Fibroblast of lung (primary cell): ENCODE results near the gene PKD2L2. TPM values are rescaled to one million over a fixed set of nuclear protein-coding genes. Genes with fewer than 3 reads are reported as not detected.

Experiments
- DNase-seq, 2 donors: peaks; one replicate each; pipeline versions ENCODE4 v3.0.0 to v3.0.0-alpha.2; 2010; ENCODE audit warnings: low read depth in 2 of 2
- H2AFZ ChIP-seq: 2 replicates; pipeline ENCODE4 v1.5.1; 2012; ENCODE audit warnings: low read length, control low read depth, inconsistent platforms
- H3K27ac ChIP-seq: 2 replicates; pipeline ENCODE4 v1.5.1; 2011; ENCODE audit warnings: low read length, control low read depth; ENCODE audit not compliant: insufficient read depth
- H3K27me3 ChIP-seq: 2 replicates; pipeline ENCODE4 v1.5.1; 2011; ENCODE audit warnings: mild to moderate bottlenecking, low read length; ENCODE audit not compliant: control insufficient read depth, insufficient read depth
- H3K36me3 ChIP-seq: 2 replicates; pipeline ENCODE4 v1.5.1; 2011; ENCODE audit warnings: low read length; ENCODE audit not compliant: control insufficient read depth, insufficient read depth
- H3K4me1 ChIP-seq: 2 replicates; pipeline ENCODE4 v1.5.1; 2011; ENCODE audit warnings: low read length; ENCODE audit not compliant: control insufficient read depth, insufficient read depth; ENCODE audit errors: extremely low read depth
- H3K4me2 ChIP-seq: 2 replicates; pipeline ENCODE4 v1.5.1; 2011; ENCODE audit warnings: low read length, control low read depth; ENCODE audit not compliant: insufficient read depth; ENCODE audit errors: extremely low read depth
- H3K4me3 ChIP-seq, 4 experiments: fragments of 200-600 bp in 1 of 4; sonication (generic) in 1 of 4; replicated peaks in 1 of 4; 2 replicates each; pipeline ENCODE4 v1.5.1; 2011 to 2016; ENCODE audit warnings: low read length in 4 of 4, low read depth in 3 of 4, mild to moderate bottlenecking in 3 of 4, control low read depth in 2 of 4, inconsistent platforms in 1 of 4, mixed read lengths in 1 of 4; ENCODE audit not compliant: insufficient read depth in 1 of 4; ENCODE audit errors: control extremely low read depth in 1 of 4
- H3K79me2 ChIP-seq: 2 replicates; pipeline ENCODE4 v1.5.1; 2012; ENCODE audit warnings: mild to moderate bottlenecking, low read length, inconsistent platforms; ENCODE audit not compliant: control insufficient read depth, insufficient read depth
- H3K9ac ChIP-seq: 2 replicates; pipeline ENCODE4 v1.5.1; 2011; ENCODE audit warnings: mild to moderate bottlenecking, low read length, control low read depth; ENCODE audit not compliant: insufficient read depth
- H3K9me3 ChIP-seq: 2 replicates; pipeline ENCODE4 v1.5.1; 2012; ENCODE audit warnings: low read depth, low read length; ENCODE audit not compliant: control insufficient read depth, insufficient read depth
- H4K20me1 ChIP-seq: 2 replicates; pipeline ENCODE4 v1.5.1; 2011; ENCODE audit warnings: low read length; ENCODE audit not compliant: control insufficient read depth, insufficient read depth; ENCODE audit errors: extremely low read depth
- CTCF ChIP-seq, 2 donors: IDR thresholded peaks in 1 of 2; conservative IDR thresholded peaks in 1 of 2; 1 replicate in 1 of 2; 2 replicates in 1 of 2; pipeline ENCODE4 v1.5.1; 2011 to 2012; ENCODE audit warnings: low read length in 2 of 2, control low read depth in 1 of 2, inconsistent platforms in 1 of 2, low read depth in 1 of 2, mild to moderate bottlenecking in 1 of 2
- EZH2 ChIP-seq: IDR thresholded peaks from 2 replicates; pipeline ENCODE4 v1.5.1; 2012; ENCODE audit warnings: low read length, control low read depth, mild to moderate bottlenecking; ENCODE audit errors: missing control alignments
- polyA plus RNA-seq, 2 donors: library from polyadenylated mRNA; depleted of rRNA in 1 of 2; stranded (reverse) in 1 of 2; unstranded in 1 of 2; fragments of >200 nt; gene quantifications; 2 replicates each; pipeline ENCODE4 v1.2.1, GENCODE V29; 2011 to 2012; ENCODE audit warnings: missing spikeins in 1 of 2
- total RNA-seq: library from RNA; depleted of rRNA; stranded (reverse); fragments of >200 nt; gene quantifications from 2 replicates; pipeline ENCODE4 v1.2.1, GENCODE V29; 2014

The PKD2L2 gene
- total and polyA plus RNA-seq, 2 donors (not counting 1 experiment from before 2014, with no cell fraction given): not detected

- Histone ChIP-seq H3K4me1 (no peaks in the 10 kb centered on the region), H3K9ac (no peak overlapping the region), H3K9me3 (no peaks in the 10 kb centered on the region), H3K4me2 (no peak overlapping the region), H2AFZ (no peak overlapping the region), H3K27ac (no peak overlapping the region), H4K20me1 (no peaks in the 10 kb centered on the region), H3K36me3 (no peaks in the 10 kb centered on the region), H3K79me2 (no peaks in the 10 kb centered on the region), H3K27me3 (no peaks in the 10 kb centered on the region), H3K4me3 (no peak overlapping the region)
- TF ChIP-seq CTCF (conservative IDR thresholded peaks at IDR 0.05 in 1 of 2, IDR thresholded peaks at IDR 0.05 in 1 of 2; ENCODE audit: low read depth in 1 of 2, low read length in 2 of 2): no peak
- no peak for TF ChIP-seq EZH2
- DNase-seq: no peak
Measured at GRCh38 chr5:137896560-137896959, 7.3 kb downstream of the PKD2L2 start.

GRCh38 chr5:137899493-137899892, 10.2 kb downstream of the PKD2L2 start:
- H3K4me3 ChIP-seq: no peak overlapping the region
- no peaks in the 10 kb centered on the region for H3K4me1 ChIP-seq
- H3K4me2 ChIP-seq: no peak overlapping the region
- no peaks in the 10 kb centered on the region for H3K36me3 ChIP-seq
- no peaks in the 10 kb centered on the region for H3K27me3 ChIP-seq
- no peaks in the 10 kb centered on the region for H3K79me2 ChIP-seq
- no peak overlapping the region for H2AFZ ChIP-seq
- H3K9ac ChIP-seq: no peak overlapping the region
- H3K9me3 ChIP-seq: no peaks in the 10 kb centered on the region
- H4K20me1 ChIP-seq: no peaks in the 10 kb centered on the region
- H3K27ac ChIP-seq: no peak overlapping the region
- TF ChIP-seq EZH2 (no peak), CTCF (conservative IDR thresholded peaks at IDR 0.05 in 1 of 2, IDR thresholded peaks at IDR 0.05 in 1 of 2; ENCODE audit: low read depth in 1 of 2, low read length in 2 of 2) (no peak)
- no peak for DNase-seq

DNA sequence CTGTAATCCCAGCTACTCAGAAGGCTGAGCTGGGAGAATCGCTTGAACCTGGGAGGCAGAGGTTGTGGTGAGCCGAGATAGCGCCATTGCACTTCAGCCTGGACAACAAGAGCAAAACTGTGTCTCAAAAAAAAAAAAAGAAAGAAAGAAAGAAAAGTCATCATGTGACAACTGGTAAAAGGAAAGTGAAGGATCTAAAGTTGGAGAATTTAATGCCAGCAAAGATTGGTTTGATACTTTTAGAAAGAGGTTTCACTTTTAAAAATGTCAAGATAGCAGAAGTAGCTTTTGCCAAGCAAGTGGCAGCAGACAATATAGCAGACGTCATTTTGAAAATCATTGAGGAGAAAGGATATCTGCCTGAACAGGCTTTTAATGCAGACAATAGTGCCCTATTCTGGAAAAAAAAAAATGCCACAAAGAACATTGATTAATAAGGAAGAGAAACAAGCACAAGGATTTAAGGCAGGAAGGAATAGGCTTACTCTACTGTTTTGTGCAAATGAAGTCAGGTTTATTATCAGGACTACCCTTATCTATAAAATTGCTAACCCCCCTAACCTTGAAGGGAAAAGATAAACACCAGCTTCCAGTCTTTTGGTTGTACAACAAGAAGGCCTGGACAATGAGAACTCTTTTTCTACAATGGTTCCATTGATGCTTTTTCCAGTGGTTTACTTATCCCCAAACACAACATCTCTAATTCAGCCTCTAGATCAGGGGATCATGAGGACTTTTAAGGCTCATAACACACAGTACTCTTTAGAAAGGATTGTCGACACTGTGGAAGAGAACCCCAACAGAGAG, 12.0 kb downstream of the PKD2L2 start:
- no peak overlapping the region for H3K27ac ChIP-seq
- no peaks in the 10 kb centered on the region for H3K79me2 ChIP-seq
- no peaks in the 10 kb centered on the region for H4K20me1 ChIP-seq
- no peak overlapping the region for H3K9ac ChIP-seq
- H3K36me3 ChIP-seq: no peaks in the 10 kb centered on the region
- no peak overlapping the region for H2AFZ ChIP-seq
- no peaks in the 10 kb centered on the region for H3K4me1 ChIP-seq
- no peak for DNase-seq
- H3K27me3 ChIP-seq: no peaks in the 10 kb centered on the region
- no peak for TF ChIP-seq EZH2
- no peaks in the 10 kb centered on the region for H3K9me3 ChIP-seq
- H3K4me2 ChIP-seq: no peak overlapping the region
- H3K4me3 ChIP-seq: no peak overlapping the region
